NCI-H2029 (cell line): ENCODE data around the gene PDE5A.
"Not testable (repeated sequence)": the region's sequence is repeated elsewhere in the genome, so short reads cannot be mapped to it uniquely, and the experiment has no call there.

Source experiments
- DNase-seq: peaks from one replicate; lab custom pipeline; 2025; lab: John Stamatoyannopoulos, UW

PDE5A gene

DNA sequence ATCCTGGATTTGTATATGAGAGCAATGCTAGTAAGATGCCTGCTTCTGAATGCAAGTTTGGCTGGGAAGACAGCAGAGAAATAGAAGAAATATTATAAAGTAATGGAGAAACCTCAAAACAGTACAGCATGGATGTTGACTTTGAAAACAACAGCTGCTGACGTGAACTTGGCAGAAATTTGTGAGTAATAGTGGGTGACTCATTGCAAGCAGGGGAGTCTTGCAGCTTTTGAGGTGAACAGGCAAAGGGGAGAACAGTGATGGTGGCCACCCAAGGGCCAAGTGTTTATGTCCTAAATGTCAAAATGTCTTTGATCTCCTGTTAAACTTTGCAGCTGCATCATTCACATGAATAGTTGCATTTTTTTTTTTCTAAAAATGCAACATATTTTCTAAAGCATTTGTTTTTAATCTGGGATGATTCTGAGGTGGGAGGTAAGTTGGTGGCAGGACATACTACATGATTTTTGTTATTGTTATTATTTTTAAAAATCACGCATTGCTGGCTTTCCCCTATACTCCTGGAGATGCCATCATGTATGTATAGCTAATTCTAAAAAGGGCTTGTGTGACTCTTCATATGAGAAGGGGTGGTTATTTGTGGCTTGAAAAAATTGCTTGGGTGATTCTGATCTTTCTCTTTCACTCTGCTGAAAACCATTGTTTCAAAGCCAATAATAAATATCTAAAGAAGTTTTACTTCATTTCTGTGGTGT is 158.4 kb downstream of the PDE5A start:
- DNase-seq = not testable (repeated sequence)

DNA sequence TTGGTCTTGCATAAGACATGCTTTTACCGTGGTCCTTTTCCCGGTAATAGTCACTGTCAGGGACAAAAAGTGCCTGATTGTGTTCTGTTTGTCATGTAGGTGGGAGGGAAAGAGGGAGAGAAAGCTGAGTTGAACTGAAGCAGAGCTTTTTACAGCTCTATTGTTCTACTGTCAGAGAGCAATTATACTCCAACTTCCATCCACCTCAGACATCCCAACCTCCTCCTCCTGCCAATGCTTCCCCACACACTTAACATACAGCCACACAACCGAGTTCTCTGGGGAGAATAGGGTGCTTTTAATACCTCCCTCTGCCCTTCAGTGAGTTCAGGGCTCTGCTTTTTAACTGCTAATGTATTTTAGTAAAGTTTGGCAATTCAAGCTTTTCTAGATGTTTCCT is 159.6 kb downstream of the PDE5A start:
- not testable (repeated sequence) for DNase-seq

DNA sequence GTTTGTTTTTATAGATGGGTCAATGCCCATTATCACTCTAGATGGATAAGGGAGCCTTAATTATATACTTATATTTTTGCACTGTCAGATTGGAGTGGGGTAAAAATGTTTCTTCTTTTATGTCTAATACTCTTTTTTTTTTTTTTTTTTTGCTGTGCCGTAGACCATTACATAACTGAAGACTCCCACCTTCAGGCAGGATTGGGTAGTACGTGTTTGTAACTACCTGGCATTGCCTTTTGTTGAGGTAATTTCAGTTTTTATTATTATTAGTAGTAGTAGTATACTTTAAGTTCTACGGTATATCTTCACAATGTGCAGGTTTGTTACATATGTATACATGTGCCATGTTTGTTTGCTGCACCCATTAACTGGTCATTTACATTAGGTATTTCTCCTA is 165.9 kb downstream of the PDE5A start:
- DNase-seq = not testable (repeated sequence)

DNA sequence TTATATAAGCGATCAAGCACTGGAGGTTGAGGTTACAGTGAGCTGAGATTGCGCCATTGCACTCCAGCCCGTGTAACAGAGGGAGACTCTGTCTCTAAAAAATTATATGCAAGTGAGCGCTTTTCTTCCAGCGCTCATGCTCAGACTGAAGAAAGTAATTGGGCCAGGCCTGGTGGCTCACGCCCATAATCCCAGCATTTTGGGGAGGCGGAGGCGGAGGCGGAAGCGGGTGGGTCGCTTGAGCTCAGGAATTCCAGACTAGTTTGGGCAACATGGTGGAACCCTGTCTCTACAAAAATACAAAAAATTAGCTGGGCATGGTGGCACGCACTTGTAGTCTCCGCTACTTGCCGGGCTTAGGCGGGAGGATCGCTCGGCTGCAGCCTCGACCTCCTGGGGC is 172.9 kb downstream of the PDE5A start:
- DNase-seq = peak; percentile 2

DNA sequence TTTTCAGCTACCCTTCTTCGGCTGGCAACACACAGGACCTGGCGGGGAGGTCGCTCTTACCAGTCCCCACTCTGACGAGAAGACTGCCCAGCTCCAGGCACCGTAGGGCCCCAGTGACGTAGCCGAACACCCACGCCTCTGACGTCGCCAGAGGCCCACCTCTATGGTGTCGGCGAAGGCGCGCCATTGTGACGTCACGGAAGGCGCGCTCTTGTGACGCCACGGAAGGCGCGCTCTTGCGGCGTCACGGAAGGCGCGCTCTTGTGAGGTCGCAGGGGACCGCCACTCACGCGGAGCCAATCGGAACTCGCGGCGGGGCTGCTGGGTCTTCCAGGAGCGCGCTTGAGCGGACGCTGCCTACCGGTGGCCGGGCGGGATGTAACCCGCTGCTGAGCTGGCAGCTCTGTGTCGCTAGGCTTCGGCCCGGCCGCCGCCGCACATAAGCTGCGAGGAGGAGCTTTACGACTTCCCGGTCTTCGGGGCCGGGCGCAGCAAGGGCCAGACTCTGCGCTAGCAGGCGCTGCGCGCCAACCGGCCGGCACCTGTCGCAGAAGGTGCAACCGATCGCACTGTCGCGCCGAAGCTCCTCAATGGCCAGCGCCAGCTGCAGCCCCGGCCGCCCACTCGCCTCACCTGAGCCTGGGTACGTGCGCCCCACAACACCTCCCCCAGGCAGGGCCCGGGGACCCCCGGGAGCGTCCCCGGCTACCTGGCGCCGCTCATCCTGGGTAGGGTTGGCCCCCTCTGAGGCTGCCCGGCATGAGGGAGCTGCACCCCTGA is 173.9 kb downstream of the PDE5A start:
- DNase-seq = peak; percentile 89

DNA sequence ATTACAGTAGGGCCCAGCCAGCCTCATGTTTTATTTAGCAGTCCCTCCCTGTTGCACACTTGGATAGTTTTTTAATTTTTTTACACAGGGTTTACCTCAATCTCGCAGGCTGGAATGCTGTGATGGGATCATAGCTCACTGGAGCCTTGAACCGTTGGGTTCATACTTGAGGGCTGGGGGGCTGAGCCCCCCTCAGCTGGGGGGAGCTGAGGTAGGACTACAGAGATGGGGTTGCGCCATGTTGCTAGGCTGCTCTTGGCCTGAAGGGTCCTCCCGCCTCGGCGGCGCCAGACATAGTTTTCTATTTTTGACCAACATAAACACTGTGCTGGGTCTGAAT is 174.5 kb downstream of the PDE5A start:
- DNase-seq = not testable (repeated sequence)

DNA sequence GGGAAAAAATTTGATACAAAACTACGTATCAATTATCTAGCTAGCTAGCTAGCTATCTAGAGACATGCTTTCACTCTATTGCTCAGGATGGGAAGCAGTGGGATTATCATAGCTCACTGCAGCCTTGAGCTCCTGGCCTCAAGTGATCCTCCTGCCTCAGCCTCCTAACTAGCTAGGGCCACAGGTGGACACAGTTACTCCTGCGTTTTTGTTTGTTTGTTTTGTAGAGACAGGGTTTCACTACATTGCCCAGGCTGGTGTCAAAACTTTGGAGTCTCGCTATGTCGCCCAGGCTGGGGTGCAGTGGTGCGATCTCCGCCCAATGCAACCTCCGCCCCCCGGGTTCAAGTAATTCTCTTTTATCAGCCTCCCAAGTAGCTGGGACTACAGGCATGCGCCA is 175.3 kb downstream of the PDE5A start:
- DNase-seq = not testable (repeated sequence)

DNA sequence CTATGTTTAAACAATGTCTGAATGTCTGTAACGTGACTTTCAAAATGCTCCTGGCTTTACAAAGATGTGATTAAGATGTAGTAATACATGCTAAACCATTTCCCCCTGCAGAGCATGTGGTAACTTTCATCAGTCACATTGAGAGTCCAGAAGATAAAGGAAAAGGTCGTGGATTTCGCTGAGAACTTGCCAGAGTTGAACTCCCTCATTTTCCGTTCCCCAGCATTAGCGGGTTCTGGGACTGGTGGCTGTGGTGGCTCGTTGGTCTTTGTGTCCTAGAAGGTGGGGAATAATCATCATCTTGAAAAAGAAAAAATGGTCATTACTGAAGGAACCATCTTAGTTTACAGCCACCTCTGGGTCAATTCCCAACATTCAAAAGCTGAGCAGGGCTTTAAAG is 178.8 kb downstream of the PDE5A start:
- DNase-seq = not testable (repeated sequence)
